ENCODE measurements around the gene MYO5A.

DNA sequence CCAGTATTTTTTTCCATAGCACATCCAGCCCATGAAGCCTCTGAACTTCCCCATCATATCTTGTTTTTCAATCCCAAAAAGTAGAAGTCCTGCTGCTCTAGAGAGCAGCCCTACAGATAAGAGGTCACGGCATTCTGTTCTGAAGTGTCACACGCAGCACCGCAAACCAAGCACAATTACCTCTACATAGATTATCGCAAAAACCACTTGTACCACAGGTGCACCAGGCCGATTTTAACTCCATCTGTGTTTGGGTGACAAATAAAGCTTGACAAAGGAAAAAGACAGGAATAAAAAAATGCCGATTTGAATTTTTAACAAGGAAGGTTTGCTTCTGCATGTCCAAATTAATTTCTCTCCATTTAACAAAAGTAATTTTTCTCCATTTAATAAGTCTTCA is 113.7 kb downstream of the MYO5A start:
- TF ChIP-seq, protein P1, sequence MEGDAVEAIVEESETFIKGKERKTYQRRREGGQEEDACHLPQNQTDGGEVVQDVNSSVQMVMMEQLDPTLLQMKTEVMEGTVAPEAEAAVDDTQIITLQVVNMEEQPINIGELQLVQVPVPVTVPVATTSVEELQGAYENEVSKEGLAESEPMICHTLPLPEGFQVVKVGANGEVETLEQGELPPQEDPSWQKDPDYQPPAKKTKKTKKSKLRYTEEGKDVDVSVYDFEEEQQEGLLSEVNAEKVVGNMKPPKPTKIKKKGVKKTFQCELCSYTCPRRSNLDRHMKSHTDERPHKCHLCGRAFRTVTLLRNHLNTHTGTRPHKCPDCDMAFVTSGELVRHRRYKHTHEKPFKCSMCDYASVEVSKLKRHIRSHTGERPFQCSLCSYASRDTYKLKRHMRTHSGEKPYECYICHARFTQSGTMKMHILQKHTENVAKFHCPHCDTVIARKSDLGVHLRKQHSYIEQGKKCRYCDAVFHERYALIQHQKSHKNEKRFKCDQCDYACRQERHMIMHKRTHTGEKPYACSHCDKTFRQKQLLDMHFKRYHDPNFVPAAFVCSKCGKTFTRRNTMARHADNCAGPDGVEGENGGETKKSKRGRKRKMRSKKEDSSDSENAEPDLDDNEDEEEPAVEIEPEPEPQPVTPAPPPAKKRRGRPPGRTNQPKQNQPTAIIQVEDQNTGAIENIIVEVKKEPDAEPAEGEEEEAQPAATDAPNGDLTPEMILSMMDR (IDR thresholded peaks at IDR 0.05; ENCODE audit: low read length), result no peak
- no peak for TF ChIP-seq EZH2phosphoT487 (IDR thresholded peaks at IDR 0.05; ENCODE audit: low read length)

Measured in MM.1S (cell line).